ENCODE measurements around the gene CLCN6. TPM values are rescaled to one million over a fixed set of nuclear protein-coding genes. Genes with fewer than 3 reads are reported as not detected.

Gene CLCN6
- total RNA-seq, 1 experiment from 2014 or later: 13.7 TPM

GRCh38 chr1:11797525-11798216, 8.3 kb upstream of the CLCN6 start:
- Histone ChIP-seq H3K9ac (ENCODE audit: low read length) (no peak overlapping the region), H4K20me1 (ENCODE audit: insufficient read depth) (no peaks in the 10 kb centered on the region), H3K27ac (ENCODE audit: low read depth, low read length) (no peak overlapping the region), H3K4me3 (replicated peaks in 1 of 2; ENCODE audit: low read depth in 1 of 2, low read length in 2 of 2) (no peak overlapping the region), H3K9me3 (ENCODE audit: control insufficient read depth in 1 of 2, insufficient read depth in 1 of 2, low read depth in 1 of 2, low read length in 2 of 2) (no peaks in the 10 kb centered on the region), H3K36me3 (ENCODE audit: control insufficient read depth in 1 of 2, insufficient read depth in 2 of 2, low read length in 2 of 2) (no peaks in the 10 kb centered on the region), H3K79me2 (ENCODE audit: insufficient read depth, low read length) (no peaks in the 10 kb centered on the region), H3K4me2 (ENCODE audit: low read length) (no peak overlapping the region), H3K9me2 (ENCODE audit: insufficient read depth) (no peaks in the 10 kb centered on the region), H3K4me1 (ENCODE audit: control insufficient read depth in 1 of 2, insufficient read depth in 2 of 2, low read length in 2 of 2) (peaks cover 14 to 41% of the 10 kb centered on the region in 2 experiments), H3K27me3 (ENCODE audit: insufficient read depth, low read length) (no peaks in the 10 kb centered on the region), H2AFZ (ENCODE audit: low read depth, low read length, poor library complexity, severe bottlenecking) (no peak overlapping the region)
- POLR2A ChIA-PET: no interaction called here
- intact Hi-C loops (cut with micrococcal nuclease): no loop called here
- CTCF ChIA-PET: interaction anchor here (1.6 kb wide), 1 partner anchor 13 kb away, joined by 3 read pairs; no protein-coding TSS in a partner anchor
- TF ChIP-seq JUND (IDR thresholded peaks at IDR 0.05) (no peak), CEBPB (IDR thresholded peaks at IDR 0.05; ENCODE audit: low read depth) (no peak), REST (IDR thresholded peaks at IDR 0.05; ENCODE audit: low read depth) (no peak), CTCF (IDR thresholded peaks at IDR 0.05 in 2 of 3, conservative IDR thresholded peaks at IDR 0.05 in 1 of 3; ENCODE audit: borderline replicate concordance in 1 of 3, insufficient read depth in 1 of 3, low read depth in 2 of 3, low read length in 2 of 3) (no peak), SIN3A (IDR thresholded peaks at IDR 0.05; ENCODE audit: low read depth) (no peak), SP1 (IDR thresholded peaks at IDR 0.05; ENCODE audit: low read depth) (no peak), EGR1 (IDR thresholded peaks at IDR 0.05; ENCODE audit: low read depth) (no peak), POLR2A (IDR thresholded peaks at IDR 0.05; ENCODE audit: borderline replicate concordance, extremely low read depth, insufficient read depth, insufficient read length) (no peak), ATF3 (IDR thresholded peaks at IDR 0.05) (no peak), MAX (IDR thresholded peaks at IDR 0.05) (no peak), ELF1 (IDR thresholded peaks at IDR 0.05; ENCODE audit: borderline replicate concordance, low read depth) (no peak), ZNF274 (IDR thresholded peaks at IDR 0.05; ENCODE audit: low read depth, low read length) (no peak), CBX3 (IDR thresholded peaks at IDR 0.05; ENCODE audit: low read depth) (no peak), SRF (IDR thresholded peaks at IDR 0.05; ENCODE audit: low read depth) (no peak), POLR2AphosphoS5 (IDR thresholded peaks at IDR 0.05; ENCODE audit: low read depth, low read length) (no peak), ZFX (IDR thresholded peaks at IDR 0.05) (no peak), EZH2 (IDR thresholded peaks at IDR 0.05) (no peak), TCF7L2 (IDR thresholded peaks at IDR 0.05; ENCODE audit: borderline replicate concordance, extremely low read depth, insufficient read depth, insufficient read length) (no peak), EZH2phosphoT487 (IDR thresholded peaks at IDR 0.05; ENCODE audit: borderline replicate concordance) (no peak)
- RAD21 ChIA-PET (ENCODE audit: low non-redundant PET in 1 of 2, low total read pairs in 2 of 2, uncharacterized antibody in 2 of 2, unreplicated experiment in 2 of 2): no interaction called here
- ATAC-seq (no peak), DNase-seq (ENCODE audit: low read depth, low spot score) (no peak)
- BruUV-seq (replicated peaks): no TSS peak

Measured in HCT116 (cell line).